ENCODE results near the gene CTIF. TPM values are rescaled to one million over a fixed set of nuclear protein-coding genes. Genes with fewer than 3 reads are reported as not detected.

Gene CTIF
- polyA plus RNA-seq, 1 donor, result 15.0 TPM

GRCh38 chr18:48612511-48612910 is 73.7 kb downstream of the CTIF start:
- Histone ChIP-seq H3K4me1 (ENCODE audit: control insufficient read depth, insufficient read depth, low read length) (no peaks in the 10 kb centered on the region), H3K27me3 (ENCODE audit: control insufficient read depth, insufficient read depth, low read length) (no peaks in the 10 kb centered on the region), H3K9me3 (ENCODE audit: control insufficient read depth, low read depth, low read length) (no peaks in the 10 kb centered on the region), H3K4me3 (ENCODE audit: low read length) (no peak overlapping the region), H3K27ac (ENCODE audit: low read length) (no peak overlapping the region), H3K36me3 (ENCODE audit: control insufficient read depth, insufficient read depth, low read length) (no peaks in the 10 kb centered on the region)
- no CpG with 5 or more reads among the region's 6 CpGs for WGBS (ENCODE audit: insufficient coverage, low lambda C conversion rate)
- DNase-seq, result no peak

DNA sequence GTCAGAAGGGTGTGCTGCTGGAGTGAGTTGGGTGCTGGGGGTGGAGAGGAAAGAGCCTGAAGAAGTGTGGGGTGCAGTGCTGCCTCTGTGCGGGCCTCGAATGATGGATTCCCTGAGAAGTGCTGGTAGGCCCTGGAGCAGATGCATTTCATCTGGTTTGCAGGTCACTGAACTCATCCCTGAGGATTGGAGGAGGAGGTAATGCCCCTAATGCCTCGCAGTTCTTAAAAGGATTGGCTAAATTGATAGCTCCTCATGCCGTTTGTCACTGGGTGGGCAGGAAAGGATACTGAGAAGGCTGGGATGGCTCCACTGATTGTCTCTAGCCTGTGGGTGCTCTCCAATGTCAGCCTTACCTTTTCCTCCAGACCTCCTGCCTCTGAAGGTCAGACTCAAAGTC is 74.1 kb downstream of the CTIF start:
- Histone ChIP-seq H3K36me3 (ENCODE audit: control insufficient read depth, insufficient read depth, low read length) (no peaks in the 10 kb centered on the region), H3K4me3 (ENCODE audit: low read length) (no peak overlapping the region), H3K9me3 (ENCODE audit: control insufficient read depth, low read depth, low read length) (no peaks in the 10 kb centered on the region), H3K27me3 (ENCODE audit: control insufficient read depth, insufficient read depth, low read length) (no peaks in the 10 kb centered on the region), H3K27ac (ENCODE audit: low read length) (no peak overlapping the region), H3K4me1 (ENCODE audit: control insufficient read depth, insufficient read depth, low read length) (no peaks in the 10 kb centered on the region)
- DNase-seq, result no peak
- 80% methylated on average over 2 of the region's 4 CpGs for WGBS (ENCODE audit: insufficient coverage, low lambda C conversion rate)

- H3K36me3 ChIP-seq (ENCODE audit: control insufficient read depth, insufficient read depth, low read length), result no peaks in the 10 kb centered on the region
- no peak overlapping the region for H3K4me3 ChIP-seq (ENCODE audit: low read length)
- no peaks in the 10 kb centered on the region for H3K27me3 ChIP-seq (ENCODE audit: control insufficient read depth, insufficient read depth, low read length)
- no peak overlapping the region for H3K27ac ChIP-seq (ENCODE audit: low read length)
- no peak for DNase-seq
- H3K4me1 ChIP-seq (ENCODE audit: control insufficient read depth, insufficient read depth, low read length), result no peaks in the 10 kb centered on the region
- WGBS (ENCODE audit: insufficient coverage, low lambda C conversion rate), result 70% methylated on average over 2 of the region's 15 CpGs
- H3K9me3 ChIP-seq (ENCODE audit: control insufficient read depth, low read depth, low read length), result no peaks in the 10 kb centered on the region
Measured at GRCh38 chr18:48613589-48614404, 75.0 kb downstream of the CTIF start.

DNA sequence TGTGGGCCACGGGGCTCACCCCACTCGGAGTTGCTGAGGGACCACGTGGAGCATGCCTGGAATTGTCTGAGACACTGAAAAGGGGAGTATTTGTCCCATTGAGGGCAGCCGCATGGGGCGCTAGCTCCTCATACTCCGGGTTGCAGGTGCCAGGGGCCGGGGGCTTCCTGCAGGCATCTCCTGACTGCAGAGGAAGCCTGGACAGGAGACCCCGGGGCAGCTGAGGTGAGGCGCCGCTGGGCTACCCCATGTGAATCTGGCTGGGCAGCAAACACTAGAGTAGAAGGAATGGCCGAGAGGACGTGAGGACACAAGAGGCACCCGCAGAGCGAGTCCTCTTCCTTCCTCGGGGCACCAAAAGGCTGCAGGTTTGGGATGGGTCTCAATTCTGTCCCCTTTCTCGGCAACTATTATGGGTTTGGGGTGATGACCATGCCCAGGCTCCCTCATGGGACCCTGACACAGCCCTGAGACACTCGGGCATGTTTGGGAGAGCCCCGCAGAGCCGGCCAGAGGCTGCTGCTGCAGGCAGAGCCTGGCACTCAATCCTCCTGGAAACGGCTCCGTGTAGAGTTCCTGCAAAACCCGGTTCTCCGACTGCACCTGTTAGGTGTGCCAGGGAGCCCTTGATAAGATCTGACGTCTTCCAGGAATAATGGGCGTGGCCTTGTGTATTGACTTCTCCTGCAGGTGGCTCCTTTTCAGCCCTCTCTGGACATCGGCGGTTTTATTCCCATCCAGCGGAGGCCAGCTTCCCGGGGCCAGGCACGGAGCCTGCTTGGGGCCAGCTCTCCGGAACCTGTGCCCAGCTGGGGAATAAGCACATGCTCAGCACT is 77.0 kb downstream of the CTIF start:
- no CpG with 5 or more reads among the region's 31 CpGs for WGBS (ENCODE audit: insufficient coverage, low lambda C conversion rate)
- H3K4me3 ChIP-seq (ENCODE audit: low read length), result no peak overlapping the region
- DNase-seq, result peak; percentile 34 to 49
- H3K9me3 ChIP-seq (ENCODE audit: control insufficient read depth, low read depth, low read length), result no peaks in the 10 kb centered on the region
- no peaks in the 10 kb centered on the region for H3K27me3 ChIP-seq (ENCODE audit: control insufficient read depth, insufficient read depth, low read length)
- H3K36me3 ChIP-seq (ENCODE audit: control insufficient read depth, insufficient read depth, low read length), result peaks cover 14% of the 10 kb centered on the region
- H3K4me1 ChIP-seq (ENCODE audit: control insufficient read depth, insufficient read depth, low read length), result no peaks in the 10 kb centered on the region
- H3K27ac ChIP-seq (ENCODE audit: low read length), result no peak overlapping the region

- Histone ChIP-seq H3K4me3 (ENCODE audit: low read length) (no peak overlapping the region), H3K36me3 (ENCODE audit: control insufficient read depth, insufficient read depth, low read length) (peaks cover 14% of the 10 kb centered on the region), H3K4me1 (ENCODE audit: control insufficient read depth, insufficient read depth, low read length) (no peaks in the 10 kb centered on the region), H3K9me3 (ENCODE audit: control insufficient read depth, low read depth, low read length) (no peaks in the 10 kb centered on the region), H3K27me3 (ENCODE audit: control insufficient read depth, insufficient read depth, low read length) (no peaks in the 10 kb centered on the region), H3K27ac (ENCODE audit: low read length) (no peak overlapping the region)
- 80% methylated on average over 1 of the region's 8 CpGs for WGBS (ENCODE audit: insufficient coverage, low lambda C conversion rate)
- DNase-seq, result no peak
Measured at GRCh38 chr18:48616484-48617255, 77.8 kb downstream of the CTIF start.

GRCh38 chr18:48617844-48618497 is 79.1 kb downstream of the CTIF start:
- Histone ChIP-seq H3K4me3 (ENCODE audit: low read length) (no peak overlapping the region), H3K27ac (ENCODE audit: low read length) (no peak overlapping the region), H3K27me3 (ENCODE audit: control insufficient read depth, insufficient read depth, low read length) (no peaks in the 10 kb centered on the region), H3K36me3 (ENCODE audit: control insufficient read depth, insufficient read depth, low read length) (peaks cover 14% of the 10 kb centered on the region), H3K4me1 (ENCODE audit: control insufficient read depth, insufficient read depth, low read length) (no peaks in the 10 kb centered on the region), H3K9me3 (ENCODE audit: control insufficient read depth, low read depth, low read length) (no peaks in the 10 kb centered on the region)
- no peak for DNase-seq
- WGBS (ENCODE audit: insufficient coverage, low lambda C conversion rate), result no CpG with 5 or more reads among the region's 9 CpGs

GRCh38 chr18:48619016-48619415 is 80.2 kb downstream of the CTIF start:
- Histone ChIP-seq H3K4me1 (ENCODE audit: control insufficient read depth, insufficient read depth, low read length) (no peaks in the 10 kb centered on the region), H3K36me3 (ENCODE audit: control insufficient read depth, insufficient read depth, low read length) (peaks cover 14% of the 10 kb centered on the region), H3K9me3 (ENCODE audit: control insufficient read depth, low read depth, low read length) (no peaks in the 10 kb centered on the region), H3K4me3 (ENCODE audit: low read length) (no peak overlapping the region), H3K27me3 (ENCODE audit: control insufficient read depth, insufficient read depth, low read length) (no peaks in the 10 kb centered on the region), H3K27ac (ENCODE audit: low read length) (no peak overlapping the region)
- no peak for DNase-seq
- WGBS (ENCODE audit: insufficient coverage, low lambda C conversion rate), result no CpG with 5 or more reads among the region's 3 CpGs

- WGBS (ENCODE audit: insufficient coverage, low lambda C conversion rate), result no CpG with 5 or more reads among the region's 16 CpGs
- no peak overlapping the region for H3K4me3 ChIP-seq (ENCODE audit: low read length)
- no peaks in the 10 kb centered on the region for H3K9me3 ChIP-seq (ENCODE audit: control insufficient read depth, low read depth, low read length)
- no peak overlapping the region for H3K27ac ChIP-seq (ENCODE audit: low read length)
- no peaks in the 10 kb centered on the region for H3K27me3 ChIP-seq (ENCODE audit: control insufficient read depth, insufficient read depth, low read length)
- peaks cover 14% of the 10 kb centered on the region for H3K36me3 ChIP-seq (ENCODE audit: control insufficient read depth, insufficient read depth, low read length)
- no peaks in the 10 kb centered on the region for H3K4me1 ChIP-seq (ENCODE audit: control insufficient read depth, insufficient read depth, low read length)
- no peak for DNase-seq
Measured at GRCh38 chr18:48619501-48619900, 80.7 kb downstream of the CTIF start.

DNA sequence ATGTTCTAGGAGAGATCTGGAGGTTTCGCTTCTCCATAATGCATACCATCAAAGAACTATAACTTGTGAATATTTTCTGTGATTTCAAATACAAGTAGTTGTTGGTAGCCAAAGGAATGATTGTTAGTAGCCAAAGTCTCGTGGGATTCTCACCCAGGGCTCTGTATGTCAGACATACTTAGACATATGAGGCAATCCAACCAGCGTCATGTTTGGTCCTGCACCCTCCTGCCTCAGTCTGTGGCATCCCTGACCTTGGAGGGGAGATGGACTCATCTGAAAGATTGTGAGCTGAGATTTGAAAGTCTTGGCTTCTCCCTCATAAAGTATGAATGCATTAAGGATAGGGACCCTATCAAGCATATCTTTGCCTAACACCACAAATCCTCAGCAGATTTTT is 81.2 kb downstream of the CTIF start:
- H3K9me3 ChIP-seq (ENCODE audit: control insufficient read depth, low read depth, low read length), result no peaks in the 10 kb centered on the region
- peaks cover 14% of the 10 kb centered on the region for H3K36me3 ChIP-seq (ENCODE audit: control insufficient read depth, insufficient read depth, low read length)
- no peaks in the 10 kb centered on the region for H3K27me3 ChIP-seq (ENCODE audit: control insufficient read depth, insufficient read depth, low read length)
- H3K27ac ChIP-seq (ENCODE audit: low read length), result no peak overlapping the region
- no peak overlapping the region for H3K4me3 ChIP-seq (ENCODE audit: low read length)
- DNase-seq, result no peak
- no peaks in the 10 kb centered on the region for H3K4me1 ChIP-seq (ENCODE audit: control insufficient read depth, insufficient read depth, low read length)
- no CpG with 5 or more reads among the region's 3 CpGs for WGBS (ENCODE audit: insufficient coverage, low lambda C conversion rate)

GRCh38 chr18:48621240-48621639 is 82.4 kb downstream of the CTIF start:
- peaks cover 14% of the 10 kb centered on the region for H3K36me3 ChIP-seq (ENCODE audit: control insufficient read depth, insufficient read depth, low read length)
- H3K27ac ChIP-seq (ENCODE audit: low read length), result no peak overlapping the region
- H3K9me3 ChIP-seq (ENCODE audit: control insufficient read depth, low read depth, low read length), result no peaks in the 10 kb centered on the region
- H3K4me1 ChIP-seq (ENCODE audit: control insufficient read depth, insufficient read depth, low read length), result no peaks in the 10 kb centered on the region
- no peaks in the 10 kb centered on the region for H3K27me3 ChIP-seq (ENCODE audit: control insufficient read depth, insufficient read depth, low read length)
- no peak overlapping the region for H3K4me3 ChIP-seq (ENCODE audit: low read length)
- DNase-seq, result no peak
- 81% methylated on average over 3 of the region's 8 CpGs for WGBS (ENCODE audit: insufficient coverage, low lambda C conversion rate)

Data from large intestine (tissue), 3 donors.